ENCODE measurements around the gene CRY2. TPM values are rescaled to one million over a fixed set of nuclear protein-coding genes. Genes with fewer than 3 reads are reported as not detected.

CRY2 gene
- total RNA-seq, 6 experiments from 2014 or later, result 19.6 to 104 (median 31.5) TPM

- WGBS (ENCODE audit: insufficient coverage, low coverage, low lambda C conversion rate, missing lambda C conversion rate), result no CpG with 5 or more reads among the region's 8 CpGs
- H3K27ac ChIP-seq, result no peak overlapping the region
- DNase-seq, result no peak
- no peaks in the 10 kb centered on the region for H3K27me3 ChIP-seq
- no peaks in the 10 kb centered on the region for H3K9me3 ChIP-seq
- intact Hi-C loops (cut with DNase I), result no loop called here
- H3K4me3 ChIP-seq, result no peak overlapping the region
- H3K4me1 ChIP-seq, result peaks cover 0 to 12% (median 6%) of the 10 kb centered on the region in 4 donors
- H3K36me3 ChIP-seq, result peaks cover 0 to 31% (median 11%) of the 10 kb centered on the region in 4 donors
- peak in 1 of 4 donors; percentile 5 for ATAC-seq
- TF ChIP-seq CTCF (IDR thresholded peaks at IDR 0.05) (no peak), POLR2A (IDR thresholded peaks at IDR 0.05) (no peak)
These were observed 60.7 kb downstream of the CRY2 start for GRCh38 chr11:45907911-45908370.

GRCh38 chr11:45909594-45910475, 62.6 kb downstream of the CRY2 start:
- no peaks in the 10 kb centered on the region for H3K9me3 ChIP-seq
- DNase-seq (no peak), ATAC-seq (no peak)
- intact Hi-C loops (cut with DNase I), result no loop called here
- no peaks in the 10 kb centered on the region for H3K27me3 ChIP-seq
- no peak overlapping the region for H3K4me3 ChIP-seq
- peaks cover 0 to 49% (median 13%) of the 10 kb centered on the region in 4 donors for H3K36me3 ChIP-seq
- peaks cover 0 to 29% (median 13%) of the 10 kb centered on the region in 4 donors for H3K4me1 ChIP-seq
- no peak for TF ChIP-seq POLR2A (IDR thresholded peaks at IDR 0.05)
- TF ChIP-seq CTCF (IDR thresholded peaks at IDR 0.05), result no peak
- no peak overlapping the region for H3K27ac ChIP-seq
- WGBS (ENCODE audit: insufficient coverage, low coverage, low lambda C conversion rate, missing lambda C conversion rate), result no CpG with 5 or more reads among the region's 32 CpGs

- ATAC-seq, result no peak
- intact Hi-C loops (cut with DNase I), result no loop called here
- peaks cover 0 to 56% (median 13%) of the 10 kb centered on the region in 4 donors for H3K36me3 ChIP-seq
- no peak overlapping the region for H3K4me3 ChIP-seq
- H3K4me1 ChIP-seq, result peaks cover 0 to 32% (median 13%) of the 10 kb centered on the region in 4 donors
- 62% methylated on average over 6 of the region's 9 CpGs for WGBS (ENCODE audit: insufficient coverage, low coverage, low lambda C conversion rate, missing lambda C conversion rate)
- no peak overlapping the region for H3K27ac ChIP-seq
- TF ChIP-seq CTCF (IDR thresholded peaks at IDR 0.05), result no peak
- no peak for TF ChIP-seq POLR2A (IDR thresholded peaks at IDR 0.05)
- H3K27me3 ChIP-seq, result no peaks in the 10 kb centered on the region
- DNase-seq, result no peak
- H3K9me3 ChIP-seq, result no peaks in the 10 kb centered on the region
These were observed 63.3 kb downstream of the CRY2 start for GRCh38 chr11:45910623-45911022.

GRCh38 chr11:45913514-45913913, 66.2 kb downstream of the CRY2 start:
- peaks cover 0 to 56% (median 13%) of the 10 kb centered on the region in 4 donors for H3K36me3 ChIP-seq
- ATAC-seq (peak; percentile 55 to 72 (median 58)), DNase-seq (peak; percentile 75 to 93 (median 90))
- TF ChIP-seq CTCF (IDR thresholded peaks at IDR 0.05) (no peak), POLR2A (IDR thresholded peaks at IDR 0.05) (no peak)
- H3K27me3 ChIP-seq, result no peaks in the 10 kb centered on the region
- peak overlapping the region; percentile 36 to 89 (median 51) for H3K27ac ChIP-seq
- no peaks in the 10 kb centered on the region for H3K9me3 ChIP-seq
- peaks cover 0 to 45% (median 19%) of the 10 kb centered on the region in 4 donors for H3K4me1 ChIP-seq
- WGBS (ENCODE audit: insufficient coverage, low coverage, low lambda C conversion rate, missing lambda C conversion rate), result 80% methylated on average over 1 of the region's 19 CpGs
- peak overlapping the region in 2 of 3 donors; percentile 1 to 47 for H3K4me3 ChIP-seq
- intact Hi-C loops (cut with DNase I), result no loop called here
